ENCODE data around the gene MROH7.
"Not testable (repeated sequence)": the region's sequence is repeated elsewhere in the genome, so short reads cannot be mapped to it uniquely, and the experiment has no call there.

MROH7 gene

DNA sequence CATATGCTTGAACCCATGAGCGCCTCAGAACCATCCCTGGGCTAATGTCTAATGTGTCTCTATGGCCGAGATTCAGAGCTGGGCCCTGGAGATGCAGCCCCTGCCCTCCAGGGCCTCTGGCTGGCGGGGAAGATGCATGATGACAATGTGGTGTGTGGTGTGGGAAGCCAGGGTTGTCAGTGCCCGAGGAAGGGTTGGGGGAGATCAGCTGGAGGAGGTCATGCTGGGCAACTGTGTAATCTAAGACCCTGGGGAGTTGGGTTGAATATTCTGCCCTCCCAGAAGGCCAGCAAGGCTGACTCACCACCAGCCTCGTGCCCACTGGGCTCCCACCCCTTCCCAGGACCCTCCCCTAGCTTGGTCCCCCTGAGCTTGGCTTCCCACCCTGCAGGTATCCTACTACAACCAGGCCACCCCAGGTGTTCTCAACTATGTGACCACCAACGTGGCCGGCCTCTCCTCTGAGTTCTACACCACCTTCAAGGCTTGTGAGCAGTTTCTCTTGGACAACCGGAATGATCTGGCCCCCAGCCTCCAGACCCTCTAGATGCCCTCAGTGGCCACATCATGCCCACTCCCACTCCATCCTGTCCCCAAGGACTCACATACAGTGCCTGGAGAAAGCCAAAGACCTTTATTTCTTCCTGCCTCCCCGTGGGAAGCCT lies 32.9 kb upstream of the MROH7 start:
- no peak for DNase-seq (ENCODE audit: low read depth)
- H3K4me3 ChIP-seq (ENCODE audit: low read depth, low read length) = no peak overlapping the region

DNA sequence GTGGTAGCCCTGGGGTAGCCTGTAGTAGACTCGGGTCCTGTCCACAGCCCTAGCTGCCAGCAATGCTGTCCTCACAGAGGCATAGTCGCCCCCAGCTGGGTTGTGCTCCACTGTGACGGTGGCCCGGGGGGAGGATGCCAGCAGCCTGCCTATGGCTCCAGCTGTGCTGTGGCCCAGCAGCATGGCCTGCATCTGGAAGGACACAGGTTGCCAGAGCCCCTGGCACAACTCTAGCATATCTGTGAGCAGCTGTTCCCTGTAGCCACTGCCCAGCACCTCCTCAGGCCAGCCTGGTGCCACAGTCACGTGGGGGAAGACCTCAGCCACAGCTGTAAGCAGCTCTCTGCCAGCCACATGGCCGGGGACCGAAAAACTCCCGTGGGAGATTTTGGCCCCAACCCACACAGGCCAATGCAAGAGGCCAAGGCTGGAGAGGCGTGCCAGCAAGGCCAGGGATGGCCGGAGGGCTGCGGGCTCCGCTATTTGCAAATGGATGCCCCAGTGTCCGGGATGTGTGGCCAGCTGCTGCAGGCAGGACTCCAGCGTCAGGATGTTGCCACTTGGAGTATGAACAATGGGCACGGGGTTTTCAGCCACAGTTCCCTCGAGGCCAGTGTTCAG lies 32.2 kb upstream of the MROH7 start:
- DNase-seq (ENCODE audit: low read depth) = no peak

DNA sequence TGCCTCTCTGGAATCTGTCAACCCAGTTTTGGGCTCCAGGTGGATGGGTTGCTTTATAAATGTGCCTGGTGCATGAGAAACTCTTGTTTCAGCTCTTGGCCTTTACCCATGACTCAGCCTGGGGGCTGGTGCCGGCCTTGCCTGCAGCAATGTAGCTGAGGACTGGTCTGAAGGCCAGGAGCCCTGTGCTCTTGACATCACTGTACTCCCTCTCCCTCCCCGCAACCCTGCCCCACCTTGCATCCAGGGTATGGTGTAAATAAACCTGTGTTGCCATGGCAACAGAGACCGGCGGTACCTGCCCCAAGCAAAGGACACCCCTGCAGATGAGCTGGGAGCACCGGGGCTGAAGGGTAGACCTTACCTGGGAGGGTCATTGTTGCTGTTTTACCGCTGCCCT lies 31.5 kb upstream of the MROH7 start:
- DNase-seq (ENCODE audit: low read depth) = no peak

More for the DNA sequence above, 32.2 kb upstream of the MROH7 start:
- H3K4me3 ChIP-seq (ENCODE audit: low read depth, low read length) = no peak overlapping the region

DNA sequence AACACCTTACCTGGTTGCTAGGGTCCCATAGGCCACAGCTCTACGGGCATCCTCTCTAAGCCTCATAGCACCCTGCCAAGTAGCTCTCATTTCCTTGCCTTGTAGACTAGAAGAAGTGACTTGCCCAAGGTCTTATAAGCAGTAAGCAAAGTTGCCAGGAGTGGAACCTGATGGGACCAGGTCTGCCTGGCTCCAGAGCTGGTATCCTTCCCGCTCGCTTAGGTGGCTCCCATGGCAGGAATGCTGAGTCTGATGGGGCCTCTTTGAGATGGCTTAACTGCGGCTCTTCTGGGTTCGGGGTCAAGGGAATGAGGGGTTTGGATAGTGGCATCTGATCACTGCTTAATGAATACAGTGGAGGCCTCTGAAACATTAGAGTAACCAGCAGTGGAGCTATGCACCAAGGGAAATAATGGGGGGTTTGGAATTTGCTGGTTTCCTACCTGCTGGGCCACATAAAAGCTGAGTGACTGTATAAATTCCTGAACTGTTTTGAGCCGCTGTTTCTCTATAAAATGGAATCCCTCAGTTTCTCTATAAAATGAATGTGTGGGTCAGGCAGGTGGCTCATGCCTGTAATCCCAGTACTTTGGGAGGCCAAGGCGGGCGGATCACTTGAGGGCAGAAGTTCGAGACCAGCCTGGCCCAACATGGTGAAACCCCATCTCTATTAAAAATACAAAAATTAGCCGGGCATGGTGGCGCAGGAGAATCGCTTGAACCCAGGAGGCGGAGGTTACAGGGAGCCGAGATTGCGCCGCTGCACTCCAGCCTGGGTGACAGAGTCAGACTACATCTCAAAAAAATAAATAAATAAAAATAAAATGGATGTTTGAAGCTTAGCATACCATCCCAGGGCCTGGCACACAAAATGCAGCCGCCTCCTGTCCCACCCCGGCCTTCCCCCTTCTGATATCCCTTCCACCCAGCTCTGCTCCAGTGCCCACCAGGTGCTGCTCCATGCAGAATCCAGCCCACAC lies 30.7 kb upstream of the MROH7 start:
- no peak overlapping the region for H3K4me3 ChIP-seq (ENCODE audit: low read depth, low read length)
- no peak for DNase-seq (ENCODE audit: low read depth)

More for the DNA sequence above, 31.5 kb upstream of the MROH7 start:
- H3K4me3 ChIP-seq (ENCODE audit: low read depth, low read length) = no peak overlapping the region

DNA sequence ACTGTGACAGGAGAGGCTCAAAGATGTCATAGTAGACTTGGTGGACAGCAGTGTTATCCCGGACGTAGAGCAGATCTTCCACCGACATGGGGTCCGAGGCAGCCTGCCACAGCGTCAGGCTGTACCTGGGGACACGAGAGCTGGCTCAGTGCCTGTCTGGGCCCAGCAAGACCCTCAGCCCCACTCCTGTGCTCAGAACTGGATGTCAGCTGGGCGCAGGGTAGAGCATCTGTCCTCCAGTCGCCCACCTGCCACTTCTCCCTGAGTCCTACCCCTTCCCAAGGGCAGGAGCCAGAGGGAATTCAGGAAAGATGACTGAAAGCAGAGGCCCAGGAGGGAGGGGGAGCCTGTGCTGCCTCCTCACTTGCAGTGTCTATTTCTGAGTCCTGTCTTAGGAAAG lies 30.0 kb upstream of the MROH7 start:
- H3K4me3 ChIP-seq (ENCODE audit: low read depth, low read length) = no peak overlapping the region
- DNase-seq (ENCODE audit: low read depth) = no peak

DNA sequence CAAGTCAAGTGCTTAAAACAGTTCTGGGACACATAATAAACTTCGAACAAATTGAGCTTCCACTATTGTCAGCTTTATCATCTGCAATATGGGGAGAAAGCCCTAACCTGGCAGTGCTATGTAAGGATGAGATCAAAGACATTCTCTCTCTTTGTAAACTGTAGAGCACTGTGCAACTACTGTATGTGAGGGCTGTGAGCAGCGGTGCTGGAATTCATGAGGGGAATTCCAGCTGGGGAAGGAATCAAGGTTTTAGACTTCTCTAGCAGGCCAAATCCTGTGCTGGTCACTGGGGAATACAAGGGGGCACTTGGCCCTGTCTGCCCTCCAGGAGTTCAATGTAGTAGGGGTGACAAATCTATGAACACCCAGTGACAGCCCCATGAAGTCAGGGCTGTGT lies 27.6 kb upstream of the MROH7 start:
- H3K4me3 ChIP-seq (ENCODE audit: low read depth, low read length) = no peak overlapping the region
- DNase-seq (ENCODE audit: low read depth) = no peak

DNA sequence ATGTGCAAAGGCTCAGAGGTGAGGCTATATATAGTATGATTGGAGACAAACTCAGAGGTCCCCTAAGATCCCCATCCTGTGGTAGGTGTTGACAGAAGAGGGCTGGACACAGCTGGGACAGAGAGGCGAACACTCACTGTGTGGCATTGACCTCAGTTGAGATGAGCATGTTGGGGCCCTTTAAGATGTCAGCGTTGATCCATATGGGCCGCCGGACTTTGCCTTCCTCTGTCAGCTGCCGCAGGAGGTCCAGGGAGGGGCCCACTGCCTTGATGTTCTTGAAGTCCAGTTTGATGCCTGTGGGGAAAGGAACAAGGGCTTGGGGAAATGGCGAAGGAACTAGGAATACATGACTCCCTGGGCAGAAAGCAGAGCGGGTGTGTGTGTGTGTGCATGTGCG lies 27.0 kb upstream of the MROH7 start:
- H3K4me3 ChIP-seq (ENCODE audit: low read depth, low read length) = no peak overlapping the region

DNA sequence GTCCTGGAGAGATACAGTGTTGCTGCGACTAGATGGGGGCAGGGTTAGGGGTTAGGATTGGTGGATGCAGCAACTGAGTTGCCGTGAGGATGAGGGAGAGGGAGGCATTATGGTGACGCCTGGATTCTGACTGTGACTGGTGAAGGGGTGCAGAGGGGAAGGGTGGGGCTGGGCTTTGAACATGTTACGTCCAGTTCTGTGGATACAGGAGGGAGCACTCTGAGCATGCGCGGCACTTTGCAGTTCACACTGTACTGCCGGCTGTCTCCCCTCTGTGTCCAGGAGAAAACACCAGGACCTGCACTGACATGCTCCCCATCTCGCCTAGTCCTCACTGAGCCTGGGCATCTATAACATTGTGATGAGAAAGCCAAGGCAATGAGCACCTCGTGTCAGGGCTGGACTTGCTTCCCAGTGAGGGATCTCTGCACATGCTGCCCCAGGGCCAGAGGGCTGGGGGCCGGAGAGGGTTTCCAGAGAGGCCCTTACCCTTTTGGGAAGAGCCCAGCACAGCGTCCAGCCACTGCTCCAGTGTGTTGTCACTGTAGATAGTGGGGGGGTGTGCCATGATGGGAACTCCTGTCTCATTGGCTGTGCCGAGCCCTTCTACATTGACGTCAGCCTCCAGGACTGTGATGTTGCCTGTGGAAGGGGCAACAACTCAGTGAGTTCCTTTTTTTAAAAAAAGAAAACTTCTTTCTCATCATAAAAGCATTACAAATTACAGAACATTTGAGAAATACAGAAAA lies 25.9 kb upstream of the MROH7 start:
- H3K4me3 ChIP-seq (ENCODE audit: low read depth, low read length) = no peak overlapping the region
- no peak for DNase-seq (ENCODE audit: low read depth)

More for the DNA sequence above, 27.0 kb upstream of the MROH7 start:
- no peak for DNase-seq (ENCODE audit: low read depth)

DNA sequence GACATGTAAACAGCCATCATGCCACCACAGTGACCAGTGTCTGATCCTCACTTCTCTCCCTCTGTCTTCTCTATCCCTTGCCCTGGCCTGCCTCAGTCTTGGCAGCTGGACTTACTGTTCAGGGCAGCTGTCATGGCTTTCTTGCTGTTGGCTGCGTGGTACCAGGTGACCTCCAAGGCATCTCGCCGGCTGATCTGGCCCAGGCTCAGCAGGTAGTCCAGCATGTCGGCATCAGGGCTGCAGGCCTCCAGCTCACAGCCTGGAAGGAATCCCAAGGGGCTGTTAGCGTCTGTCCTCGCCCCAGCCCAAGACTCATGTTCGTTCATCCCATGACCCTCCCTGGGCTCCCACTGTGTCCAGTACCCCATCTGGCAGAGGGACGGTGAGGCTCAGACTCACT lies 21.8 kb upstream of the MROH7 start:
- DNase-seq (ENCODE audit: low read depth) = no peak
- H3K4me3 ChIP-seq (ENCODE audit: low read depth, low read length) = no peak overlapping the region

DNA sequence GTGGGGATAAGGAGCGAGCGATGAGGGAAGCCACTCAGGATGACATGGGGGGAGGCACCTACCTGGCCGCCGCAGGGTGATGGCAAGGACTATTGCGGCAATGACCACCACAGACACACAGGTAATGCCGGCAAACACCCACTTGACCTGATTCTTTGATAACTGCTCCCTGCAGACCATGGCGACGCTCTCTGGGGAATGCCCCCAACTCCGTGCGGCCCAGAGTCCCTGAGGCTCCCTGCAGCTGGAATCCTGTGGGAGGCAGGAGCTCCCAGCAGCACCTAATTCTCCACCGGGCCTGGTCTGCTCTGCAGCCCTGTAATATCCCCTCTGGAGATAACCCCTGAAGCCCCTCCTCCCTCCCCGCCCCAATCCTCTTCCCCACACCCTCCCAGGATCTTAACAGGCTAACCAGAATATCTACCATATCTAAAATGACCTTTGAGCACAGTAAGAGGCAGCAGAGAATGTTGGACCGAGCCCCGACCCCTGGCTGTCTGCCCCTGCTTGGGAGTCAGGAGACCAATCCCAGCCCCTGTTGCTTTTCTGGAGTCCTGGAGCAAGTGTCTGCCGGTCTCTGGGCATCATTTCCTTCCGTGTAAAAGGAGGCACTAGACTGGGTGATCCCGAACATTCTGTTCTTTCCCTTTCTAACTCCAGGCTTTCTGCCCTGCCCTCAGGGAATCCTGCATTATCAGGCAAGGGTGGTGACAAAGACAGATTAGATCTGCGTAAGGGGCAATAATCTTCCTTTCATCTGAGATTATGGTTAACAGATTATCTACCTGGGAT lies 18.2 kb upstream of the MROH7 start, which contains the start of gene FAM151A:
Gene FAM151A, minus strand, starts transcription at position 310 of the 792 bp plus-strand sequence. Its CDS starts 130 bp downstream, at position 180.
- H3K4me3 ChIP-seq (ENCODE audit: low read depth, low read length) = no peak within 1 kb of the TSS
- no peak for DNase-seq (ENCODE audit: low read depth)

DNA sequence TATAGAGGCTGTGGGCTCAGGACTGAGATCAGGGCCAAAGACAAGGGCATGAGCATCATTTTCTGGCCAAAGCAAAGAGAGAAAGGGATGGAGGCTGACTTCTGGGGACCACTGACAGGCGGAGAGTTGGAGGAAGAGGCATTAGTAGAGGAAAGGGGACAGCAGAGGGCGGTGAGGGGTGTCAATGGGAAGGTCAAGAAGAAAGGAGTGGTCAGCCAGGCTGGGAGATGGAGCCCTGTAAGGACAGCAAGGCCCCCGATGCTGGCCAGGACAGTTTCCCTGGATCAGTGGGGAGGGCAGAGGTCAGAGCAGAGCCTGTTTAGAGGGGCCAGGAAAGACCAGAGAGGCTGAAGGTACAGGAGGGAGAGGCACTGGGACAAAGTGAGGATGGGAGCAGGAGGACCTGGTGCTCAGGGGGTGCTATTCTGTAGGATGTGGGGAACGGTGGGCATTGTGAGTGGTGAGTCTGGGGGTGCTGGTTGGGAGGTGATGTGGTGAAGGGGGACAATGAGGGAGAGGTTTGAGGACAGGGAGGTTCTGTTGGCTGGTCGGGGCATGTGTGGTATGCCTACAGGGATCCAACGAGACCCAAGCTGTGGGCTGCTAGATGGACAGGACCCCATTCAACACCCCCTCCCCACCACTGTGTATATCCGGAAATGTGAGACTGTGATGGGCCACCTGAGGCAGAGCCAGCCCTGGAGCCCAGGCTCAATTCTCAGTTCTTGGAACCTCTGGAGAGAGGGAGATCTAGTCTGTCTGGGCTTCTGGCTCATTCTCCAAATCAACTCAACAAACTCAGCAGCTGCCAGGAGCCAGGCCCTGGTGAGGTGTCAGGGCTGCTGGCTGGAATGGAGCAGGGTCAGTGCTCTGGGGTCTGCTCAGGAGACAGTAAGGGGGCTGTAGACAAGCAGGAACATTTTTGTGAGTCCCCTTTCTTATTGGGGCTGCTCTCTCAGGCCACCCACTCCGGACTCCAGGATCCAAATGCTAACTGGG lies 16.8 kb upstream of the MROH7 start:
- no peak overlapping the region for H3K4me3 ChIP-seq (ENCODE audit: low read depth, low read length)
- no peak for DNase-seq (ENCODE audit: low read depth)

DNA sequence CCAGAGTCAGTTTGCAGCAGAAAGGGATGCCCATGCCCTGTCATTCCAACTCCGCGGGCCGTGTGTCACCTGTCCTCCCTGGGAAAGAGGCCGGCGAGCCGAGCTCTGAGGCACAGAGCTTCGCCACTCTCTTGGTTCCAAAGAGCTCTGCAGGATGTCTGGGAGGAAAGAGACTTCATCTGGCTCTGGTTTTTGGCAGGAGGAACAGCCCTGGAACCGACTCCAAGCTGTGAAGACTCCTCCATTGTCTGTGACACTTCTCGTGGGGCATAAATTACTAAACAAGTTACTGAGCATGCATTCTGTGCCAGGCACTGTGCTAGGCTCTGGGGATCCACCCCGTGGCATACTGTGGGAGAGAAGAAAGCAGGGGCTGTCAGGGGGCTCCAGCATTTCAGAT lies 14.4 kb upstream of the MROH7 start:
- H3K4me3 ChIP-seq (ENCODE audit: low read depth, low read length) = no peak overlapping the region
- DNase-seq (ENCODE audit: low read depth) = no peak

DNA sequence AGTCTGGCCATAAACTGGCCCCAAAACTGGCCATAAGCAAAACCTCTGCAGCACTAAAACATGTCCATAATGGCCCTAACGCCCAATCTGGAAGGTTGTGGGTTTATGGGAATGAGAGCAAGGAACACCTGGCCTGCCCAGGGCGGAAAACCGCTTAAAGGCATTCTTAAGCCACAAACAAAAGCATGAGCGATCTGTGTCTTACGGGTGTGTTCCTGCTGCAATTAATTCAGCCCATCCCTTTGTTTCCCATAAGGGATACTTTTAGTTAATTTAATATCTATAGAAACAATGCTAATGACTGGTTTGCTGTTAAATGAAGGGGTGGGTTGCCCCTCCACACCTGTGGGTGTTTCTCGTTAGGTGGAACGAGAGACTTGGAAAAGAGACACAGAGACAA lies 5.8 kb upstream of the MROH7 start:
- not testable (repeated sequence) for DNase-seq (ENCODE audit: low read depth); H3K4me3 ChIP-seq (ENCODE audit: low read depth, low read length)

DNA sequence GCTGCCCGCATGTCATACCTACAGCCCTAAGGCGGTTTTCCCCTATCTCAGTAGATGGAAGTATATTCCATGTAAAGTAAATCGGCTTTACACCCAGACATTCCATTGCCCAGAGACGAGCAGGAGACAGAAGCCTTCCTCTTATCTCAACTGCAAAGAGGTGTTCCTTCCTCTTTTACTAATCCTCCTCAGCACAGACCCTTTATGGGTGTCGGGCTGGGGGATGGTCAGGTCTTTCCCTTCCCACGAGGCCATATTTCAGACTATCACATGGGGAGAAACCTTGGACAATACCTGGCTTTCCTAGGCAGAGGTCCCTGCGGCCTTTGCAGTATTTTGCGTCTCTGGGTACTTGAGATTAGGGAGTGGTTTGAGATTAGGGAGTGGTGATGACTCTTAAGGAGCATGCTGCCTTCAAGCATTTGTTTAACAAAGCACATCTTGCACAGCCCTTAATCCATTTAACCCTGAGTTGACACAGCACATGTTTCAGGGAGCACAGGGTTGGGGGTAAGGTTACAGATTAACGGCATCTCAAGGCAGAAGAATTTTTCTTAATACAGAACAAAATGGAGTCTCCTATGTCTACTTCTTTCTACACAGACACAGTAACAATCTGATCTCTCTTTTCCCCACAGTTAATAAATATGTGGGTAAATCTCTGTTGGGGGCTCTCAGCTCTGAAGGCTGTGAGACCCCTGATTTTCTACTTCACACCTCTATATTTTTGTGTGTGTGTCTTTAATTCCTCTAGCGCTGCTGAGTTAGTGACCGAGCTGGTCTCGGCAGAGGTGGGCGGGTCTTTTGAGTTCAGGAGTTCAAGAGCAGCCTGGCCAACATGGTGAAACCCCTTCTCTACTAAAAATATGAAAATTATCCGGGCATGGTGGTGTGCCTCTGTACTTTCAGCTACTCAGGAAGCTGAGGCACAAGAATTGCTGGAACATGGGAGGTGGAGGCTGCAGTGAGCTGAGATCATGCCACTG lies 4.8 kb upstream of the MROH7 start:
- not testable (repeated sequence) for H3K4me3 ChIP-seq (ENCODE audit: low read depth, low read length); DNase-seq (ENCODE audit: low read depth)

DNA sequence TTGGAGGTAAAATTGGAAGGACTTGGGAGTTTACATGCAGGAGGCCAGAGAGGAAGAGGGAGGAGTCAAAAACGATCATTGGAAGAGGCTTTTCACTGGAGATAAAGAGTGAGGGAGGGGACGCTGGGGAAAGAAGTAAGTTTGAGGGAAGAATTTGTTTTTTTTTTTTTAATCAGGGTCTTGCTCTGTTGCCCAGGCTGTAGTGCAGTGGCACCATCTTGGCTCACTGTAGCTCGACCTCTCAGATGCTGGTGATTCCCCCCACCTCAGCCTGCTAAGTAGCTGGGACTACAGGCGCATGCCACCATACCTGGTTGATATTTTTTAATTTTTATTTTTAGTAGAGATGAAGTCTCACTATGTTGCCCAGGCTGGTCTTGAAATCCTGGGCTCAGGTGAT lies 1.2 kb upstream of the MROH7 start:
- no peak overlapping the region for H3K4me3 ChIP-seq (ENCODE audit: low read depth, low read length)
- DNase-seq (ENCODE audit: low read depth) = no peak

DNA sequence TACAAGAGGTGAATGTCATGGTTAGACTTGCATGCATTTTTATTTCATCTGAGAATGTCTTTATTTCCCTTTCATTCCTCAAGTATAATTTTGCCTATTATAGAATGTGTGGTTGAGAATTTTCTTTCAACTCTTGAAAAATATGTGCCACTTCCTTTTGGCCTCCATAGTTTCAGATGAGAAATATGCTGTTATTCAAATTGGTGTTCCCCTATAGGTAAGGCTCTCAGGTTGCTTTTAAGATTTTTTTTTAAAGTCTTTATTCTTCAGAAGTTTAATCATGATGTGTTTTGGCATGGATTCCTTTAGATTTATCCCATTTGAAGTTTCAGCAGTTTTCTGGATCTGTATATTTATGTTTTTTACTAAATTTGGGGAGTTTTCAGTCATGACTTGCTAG lies 2.1 kb downstream of the MROH7 start:
- DNase-seq (ENCODE audit: low read depth) = no peak
- no peak overlapping the region for H3K4me3 ChIP-seq (ENCODE audit: low read depth, low read length)

All from skeletal muscle cell (primary cell).